Body of pancreas (tissue), 4 donors: Measurements from ENCODE around the gene RPS6KA3.
A peak's percentile ranks its signal among the peaks of the same experiment; 100 is the strongest.
"Not testable (repeated sequence)": the region's sequence is repeated elsewhere in the genome, so short reads cannot be mapped to it uniquely, and the experiment has no call there.

Experiments used
- POLR2A ChIP-seq, 3 donors: fragments of 450-650 bp; IDR thresholded peaks; one replicate each; pipeline ENCODE4 v1.6.1; 2016; ENCODE audit warnings: antibody characterized with exemption in 3 of 3, mild to moderate bottlenecking in 2 of 3
- TF ChIP-seq, protein P1 (sequence below), 7 experiments: fragments of 450-650 bp in 4 of 7; fragments of 200-600 bp in 3 of 7; sonication (generic) in 3 of 7; IDR thresholded peaks; one replicate each; pipeline ENCODE4 v1.5.1; 2016 to 2019; ENCODE audit warnings: antibody characterized with exemption in 7 of 7

DNA sequence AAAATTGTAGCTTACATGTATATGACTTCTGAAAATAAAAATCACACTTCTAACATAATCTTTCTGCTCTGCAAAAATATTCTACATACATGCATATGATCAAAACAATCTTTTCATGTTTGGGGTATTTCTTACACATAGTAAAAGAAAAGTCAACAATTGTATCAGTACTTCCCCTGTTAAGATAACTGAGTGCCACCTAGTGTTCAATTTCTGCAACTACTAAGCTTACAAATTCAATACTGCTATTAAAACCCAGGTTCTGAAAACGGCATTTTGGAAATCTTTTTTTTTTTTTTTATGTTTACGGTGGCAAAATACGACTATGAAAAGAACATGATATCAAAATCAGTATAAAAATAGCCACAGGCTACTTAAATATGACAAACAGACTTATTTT, 139.3 kb downstream of the RPS6KA3 start:
- TF ChIP-seq, protein P1, sequence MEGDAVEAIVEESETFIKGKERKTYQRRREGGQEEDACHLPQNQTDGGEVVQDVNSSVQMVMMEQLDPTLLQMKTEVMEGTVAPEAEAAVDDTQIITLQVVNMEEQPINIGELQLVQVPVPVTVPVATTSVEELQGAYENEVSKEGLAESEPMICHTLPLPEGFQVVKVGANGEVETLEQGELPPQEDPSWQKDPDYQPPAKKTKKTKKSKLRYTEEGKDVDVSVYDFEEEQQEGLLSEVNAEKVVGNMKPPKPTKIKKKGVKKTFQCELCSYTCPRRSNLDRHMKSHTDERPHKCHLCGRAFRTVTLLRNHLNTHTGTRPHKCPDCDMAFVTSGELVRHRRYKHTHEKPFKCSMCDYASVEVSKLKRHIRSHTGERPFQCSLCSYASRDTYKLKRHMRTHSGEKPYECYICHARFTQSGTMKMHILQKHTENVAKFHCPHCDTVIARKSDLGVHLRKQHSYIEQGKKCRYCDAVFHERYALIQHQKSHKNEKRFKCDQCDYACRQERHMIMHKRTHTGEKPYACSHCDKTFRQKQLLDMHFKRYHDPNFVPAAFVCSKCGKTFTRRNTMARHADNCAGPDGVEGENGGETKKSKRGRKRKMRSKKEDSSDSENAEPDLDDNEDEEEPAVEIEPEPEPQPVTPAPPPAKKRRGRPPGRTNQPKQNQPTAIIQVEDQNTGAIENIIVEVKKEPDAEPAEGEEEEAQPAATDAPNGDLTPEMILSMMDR (IDR thresholded peaks at IDR 0.05) = peak in 1 of 7 experiments; percentile 11
- TF ChIP-seq POLR2A (IDR thresholded peaks at IDR 0.05) = not testable (repeated sequence)
